Rectal smooth muscle tissue (tissue), 1 donor: ENCODE measurements around the gene TSGA10.

Experiments used
- H3K27ac ChIP-seq: one replicate; pipeline ENCODE4 v1.7.0; 2013; ENCODE audit warnings: low read depth, low read length, inconsistent platforms
- H3K27me3 ChIP-seq: one replicate; pipeline ENCODE4 v1.7.0; 2013; ENCODE audit warnings: low read length; ENCODE audit not compliant: control insufficient read depth, insufficient read depth
- H3K36me3 ChIP-seq: one replicate; pipeline ENCODE4 v1.7.0; 2013; ENCODE audit warnings: low read length; ENCODE audit not compliant: control insufficient read depth, insufficient read depth
- H3K4me1 ChIP-seq: one replicate; pipeline ENCODE4 v1.7.0; 2013; ENCODE audit warnings: low read length; ENCODE audit not compliant: control insufficient read depth, insufficient read depth
- H3K4me3 ChIP-seq: one replicate; pipeline ENCODE4 v1.7.0; 2013; ENCODE audit warnings: low read length
- H3K9ac ChIP-seq: one replicate; pipeline ENCODE4 v1.7.0; 2013; ENCODE audit warnings: low read length

TSGA10 gene

DNA sequence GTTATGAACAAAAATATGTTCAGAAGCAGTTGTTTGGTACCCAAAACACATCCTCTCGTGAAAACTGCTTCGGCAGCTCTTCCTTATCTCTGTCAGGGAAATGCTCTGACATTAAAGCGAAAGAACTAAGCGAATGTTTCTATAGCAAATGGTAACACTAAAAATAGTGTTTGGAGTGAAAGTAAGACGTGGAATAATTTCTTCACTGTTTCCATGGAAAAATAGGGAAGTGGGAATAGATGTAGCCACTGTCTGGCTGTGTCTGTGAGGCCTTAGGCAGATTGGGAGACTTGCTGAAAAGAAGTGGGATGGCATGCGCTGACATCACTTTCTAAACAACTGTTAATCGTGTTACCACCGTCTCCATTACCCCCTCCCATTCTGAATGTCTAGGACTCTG lies 207.2 kb downstream of the TSGA10 start:
- H3K4me1 ChIP-seq = peaks cover 3% of the 10 kb centered on the region
- H3K4me3 ChIP-seq = no peak overlapping the region
- H3K27me3 ChIP-seq = no peaks in the 10 kb centered on the region
- no peak overlapping the region for H3K27ac ChIP-seq
- H3K9ac ChIP-seq = no peak overlapping the region
- no peaks in the 10 kb centered on the region for H3K36me3 ChIP-seq
